GM21381 (cell line): ENCODE measurements around the gene GPR176.
"Not testable (repeated sequence)": the region's sequence is repeated elsewhere in the genome, so short reads cannot be mapped to it uniquely, and the experiment has no call there.

Source experiments
- ATAC-seq: cut with Tn5 transposase; IDR thresholded peaks from one replicate; pipeline ENCODE4 v1.9.1; 2021; ENCODE audit warnings: mild to moderate bottlenecking, moderate library complexity; ENCODE audit not compliant: unreplicated experiment

The GPR176 gene

GRCh38 chr15:39893051-39893450 lies 27.0 kb downstream of the GPR176 start:
- not testable (repeated sequence) for ATAC-seq

GRCh38 chr15:39892418-39892817 lies 27.6 kb downstream of the GPR176 start:
- ATAC-seq = no peak

- no peak for ATAC-seq
Observed at GRCh38 chr15:39890621-39891020, 29.4 kb downstream of the GPR176 start.

- no peak for ATAC-seq
Observed at GRCh38 chr15:39889601-39890000, 30.5 kb downstream of the GPR176 start.

- ATAC-seq = no peak
Observed at GRCh38 chr15:39888809-39889208, 31.3 kb downstream of the GPR176 start.

GRCh38 chr15:39888243-39888642 lies 31.8 kb downstream of the GPR176 start:
- ATAC-seq = no peak

- ATAC-seq = no peak
Observed at GRCh38 chr15:39887832-39888231, 32.2 kb downstream of the GPR176 start.

GRCh38 chr15:39887211-39887610 lies 32.9 kb downstream of the GPR176 start:
- ATAC-seq = no peak

- ATAC-seq = no peak
Observed at GRCh38 chr15:39886418-39886817, 33.6 kb downstream of the GPR176 start.

GRCh38 chr15:39885099-39885777 lies 34.8 kb downstream of the GPR176 start:
- ATAC-seq = no peak

- no peak for ATAC-seq
Observed at GRCh38 chr15:39884351-39884750, 35.7 kb downstream of the GPR176 start.

- ATAC-seq = no peak
Observed at GRCh38 chr15:39882602-39883001, 37.5 kb downstream of the GPR176 start.

- ATAC-seq = no peak
Observed at GRCh38 chr15:39881790-39882189, 38.3 kb downstream of the GPR176 start.

- no peak for ATAC-seq
Observed at GRCh38 chr15:39880718-39881387, 39.2 kb downstream of the GPR176 start.

GRCh38 chr15:39878406-39878785 lies 41.7 kb downstream of the GPR176 start:
- ATAC-seq = no peak

- ATAC-seq = no peak
Observed at GRCh38 chr15:39874890-39875549, 45.0 kb downstream of the GPR176 start.

GRCh38 chr15:39873978-39874377 lies 46.1 kb downstream of the GPR176 start:
- no peak for ATAC-seq

- ATAC-seq = no peak
Observed at GRCh38 chr15:39870537-39870936, 49.5 kb downstream of the GPR176 start.

- ATAC-seq = no peak
Observed at GRCh38 chr15:39869858-39870515, 50.1 kb downstream of the GPR176 start.

- no peak for ATAC-seq
Observed at GRCh38 chr15:39869254-39869653, 50.8 kb downstream of the GPR176 start.

GRCh38 chr15:39868396-39868795 lies 51.7 kb downstream of the GPR176 start:
- ATAC-seq = no peak

GRCh38 chr15:39864116-39864515 lies 56.0 kb downstream of the GPR176 start:
- ATAC-seq = no peak
